A549 (cell line): ENCODE results near the gene SEPHS1. TPM values are rescaled to one million over a fixed set of nuclear protein-coding genes. Genes with fewer than 3 reads are reported as not detected.

Experiments
- ATAC-seq, 2 experiments: fragments of 200-7000 bp in 1 of 2; fragments of >200 bp in 1 of 2; cut with Nextera tagmentation in 1 of 2; cut with Tn5 transposase in 1 of 2; 3 replicates each; pipeline versions ENCODE4 v1.8.0 to v1.9.1; 2018 to 2020; ENCODE audit warnings: mild to moderate bottlenecking in 1 of 2, moderate library complexity in 1 of 2
- CTCF ChIA-PET: fragments of 300-600 bp; sonication (Branson Sonifier 250); formaldehyde crosslinking; extraction: SDS; loops from one replicate; lab custom pipeline; 2021; ENCODE audit warnings: antibody characterized with exemption, inconsistent platforms; lab: Yijun Ruan, JAX
- POLR2A ChIA-PET: fragments of 350-600 bp; formaldehyde crosslinking; extraction: SDS; loops from one replicate; lab custom pipeline; 2021; ENCODE audit warnings: antibody characterized with exemption, inconsistent platforms; lab: Yijun Ruan, JAX
- DNase-seq, 2 experiments: peaks; one replicate each; pipeline versions ENCODE4 v3.0.0 to v3.0.0-alpha.2; 2011 to 2016; ENCODE audit warnings: low read depth in 1 of 2, low spot score in 1 of 2
- FAIRE-seq: peaks from 2 replicates; lab custom pipeline; 2011; peaks lifted over from hg19 to GRCh38; lab: Jason Lieb, UNC
- H3K27ac ChIP-seq, 2 experiments: fragments of >200 bp; sonication (Bioruptor Twin); formaldehyde crosslinking; 3 replicates each; pipeline ENCODE4 v1.5.1; 2016 to 2017
- H3K4me1 ChIP-seq: fragments of >200 bp; sonication (Bioruptor Twin); formaldehyde crosslinking; 3 replicates; pipeline ENCODE4 v1.6.1; 2016
- H3K4me2 ChIP-seq: fragments of >200 bp; sonication (Bioruptor Twin); formaldehyde crosslinking; 3 replicates; pipeline ENCODE4 v1.6.1; 2016
- H3K4me3 ChIP-seq: fragments of >200 bp; sonication (Bioruptor Twin); formaldehyde crosslinking; 3 replicates; pipeline ENCODE4 v1.5.1; 2016
- H3K9me3 ChIP-seq: fragments of >200 bp; sonication (Bioruptor Twin); formaldehyde crosslinking; 3 replicates; pipeline ENCODE4 v1.6.1; 2016
- BCL3 ChIP-seq: fragments of >200 bp; sonication (Bioruptor Twin); formaldehyde crosslinking; IDR thresholded peaks from 3 replicates; pipeline ENCODE4 v1.6.1; 2016
- CBX2 ChIP-seq: fragments of 200-600 bp; sonication (generic); IDR thresholded peaks from 2 replicates; pipeline ENCODE4 v1.6.1; 2016; ENCODE audit warnings: low read depth, mild to moderate bottlenecking, borderline replicate concordance
- CBX8 ChIP-seq: fragments of 200-600 bp; sonication (generic); IDR thresholded peaks from 2 replicates; pipeline ENCODE4 v1.6.1; 2016
- CTCF ChIP-seq: fragments of >200 bp; sonication (Bioruptor Twin); formaldehyde crosslinking; IDR thresholded peaks from 3 replicates; pipeline ENCODE4 v1.5.1; 2016
- E2F6 ChIP-seq: IDR thresholded peaks from 2 replicates; pipeline ENCODE4 v1.6.1; 2012; ENCODE audit warnings: low read depth, borderline replicate concordance
- ELK1 ChIP-seq: fragments of 150-350 bp; IDR thresholded peaks from 2 replicates; pipeline ENCODE4 v1.6.1; 2014; ENCODE audit warnings: low read depth, mild to moderate bottlenecking, low read length
- EP300 ChIP-seq, 2 experiments: fragments of >200 bp; sonication (Bioruptor Twin); formaldehyde crosslinking; IDR thresholded peaks; 2 replicates in 1 of 2; 3 replicates in 1 of 2; pipeline ENCODE4 v1.6.1; 2016 to 2017
- FOSB ChIP-seq: fragments of 250-450 bp; sonication (Bioruptor Pico); IDR thresholded peaks from 2 replicates; pipeline ENCODE4 v1.5.0; 2020; ENCODE audit warnings: mild to moderate bottlenecking, moderate library complexity
- FOXS1 ChIP-seq: fragments of 250-450 bp; sonication (Bioruptor Pico); IDR thresholded peaks from 2 replicates; pipeline ENCODE4 v1.5.0; 2020; ENCODE audit warnings: mild to moderate bottlenecking, moderate library complexity
- GATA3 ChIP-seq: IDR thresholded peaks from 2 replicates; pipeline ENCODE4 v1.6.1; 2012; ENCODE audit warnings: borderline replicate concordance
- HDAC2 ChIP-seq: fragments of 200-600 bp; sonication (generic); IDR thresholded peaks from 2 replicates; pipeline ENCODE4 v1.6.1; 2016
- HOXA7 ChIP-seq: fragments of 250-450 bp; sonication (Bioruptor Pico); IDR thresholded peaks from 2 replicates; pipeline ENCODE4 v1.5.0; 2020; ENCODE audit warnings: mild to moderate bottlenecking, moderate library complexity
- HOXB5 ChIP-seq: fragments of 250-450 bp; sonication (Bioruptor Pico); IDR thresholded peaks from 2 replicates; pipeline ENCODE4 v1.5.0; 2020; ENCODE audit warnings: mild to moderate bottlenecking, moderate library complexity
- JUN ChIP-seq, 2 experiments: fragments of >200 bp; sonication (Bioruptor Twin); formaldehyde crosslinking; IDR thresholded peaks; 2 replicates in 1 of 2; 3 replicates in 1 of 2; pipeline ENCODE4 v1.6.1; 2016 to 2017
- MYC ChIP-seq: IDR thresholded peaks from 2 replicates; pipeline ENCODE4 v1.6.1; 2012; ENCODE audit warnings: mild to moderate bottlenecking, inconsistent platforms, low read length, improper control_type of control experiment, borderline replicate concordance
- PHF8 ChIP-seq: fragments of 200-600 bp; sonication (generic); IDR thresholded peaks from 2 replicates; pipeline ENCODE4 v1.6.1; 2016; ENCODE audit warnings: low read depth, mild to moderate bottlenecking, antibody characterized with exemption, moderate library complexity, borderline replicate concordance
- POLR2AphosphoS2 ChIP-seq: conservative IDR thresholded peaks from 2 replicates; pipeline ENCODE4 v1.6.1; 2012; ENCODE audit warnings: low read length, improper control_type of control experiment, inconsistent platforms
- RARB ChIP-seq: fragments of 250-450 bp; sonication (Bioruptor Pico); IDR thresholded peaks from 2 replicates; pipeline ENCODE4 v1.8.0; 2021; ENCODE audit warnings: mild to moderate bottlenecking, moderate library complexity
- RNF2 ChIP-seq: fragments of 200-600 bp; sonication (generic); IDR thresholded peaks from 2 replicates; pipeline ENCODE4 v1.6.1; 2016; ENCODE audit warnings: low read depth, mild to moderate bottlenecking, antibody characterized with exemption, moderate library complexity, borderline replicate concordance
- SMC3 ChIP-seq: fragments of >200 bp; sonication (Bioruptor Twin); formaldehyde crosslinking; IDR thresholded peaks from 3 replicates; pipeline ENCODE4 v1.6.1; 2018; ENCODE audit warnings: inconsistent platforms
- SREBF2 ChIP-seq: fragments of 450-650 bp; IDR thresholded peaks from 2 replicates; pipeline ENCODE4 v1.6.1; 2014; ENCODE audit warnings: mild to moderate bottlenecking, moderate library complexity
- TFCP2L1 ChIP-seq: fragments of 250-450 bp; sonication (Bioruptor Pico); IDR thresholded peaks from 2 replicates; pipeline ENCODE4 v1.5.0; 2021; ENCODE audit warnings: mild to moderate bottlenecking
- TP53 ChIP-seq: fragments of 250-450 bp; sonication (Bioruptor Pico); IDR thresholded peaks from 2 replicates; pipeline ENCODE4 v1.5.0; 2021; ENCODE audit warnings: mild to moderate bottlenecking, moderate library complexity
- USF2 ChIP-seq: fragments of 450-650 bp; IDR thresholded peaks from 2 replicates; pipeline ENCODE4 v1.6.1; 2014; ENCODE audit warnings: antibody characterized with exemption
- ZNF302 ChIP-seq: fragments of 250-450 bp; sonication (Bioruptor Pico); IDR thresholded peaks from 2 replicates; pipeline ENCODE4 v1.9.0; 2021; ENCODE audit warnings: inconsistent platforms, mild to moderate bottlenecking, moderate library complexity
- WGBS: methylation state at CpG from one replicate; pipeline ENCODE4 v1.1.6; 2017; ENCODE audit errors: missing lambda C conversion rate; 5-methylcytosine and 5-hydroxymethylcytosine counted together
- polyA plus RNA-seq, 4 experiments: library from polyadenylated mRNA; depleted of rRNA in 3 of 4; stranded (reverse); fragments of >200 nt; fragmentation: RNase III in 1 of 4; extraction: RNeasy Plus Mini Kit Qiagen cat#74134 plus additional on column Dnase treatment in 1 of 4; gene quantifications; 2 replicates in 3 of 4; 3 replicates in 1 of 4; pipeline ENCODE4 v1.2.3, GENCODE V29; 2011 to 2017

The SEPHS1 gene
- polyA plus RNA-seq, 2 of the 4 experiments (the other 2 are of a cell fraction), result 71.4 to 124 TPM

- no peak overlapping the region for H3K4me3 ChIP-seq
- ChIA-PET CTCF (no interaction called here), POLR2A (no interaction called here)
- no peak for DNase-seq
- H3K27ac ChIP-seq, result no peak overlapping the region
- 96% methylated on average over 10 of the region's 10 CpGs for WGBS
- FAIRE-seq, result no peak
- no peaks in the 10 kb centered on the region for H3K9me3 ChIP-seq
- no peak for ATAC-seq
- H3K4me1 ChIP-seq, result peaks cover 3% of the 10 kb centered on the region; the same call in 1 of the 3 replicates
- no peak overlapping the region for H3K4me2 ChIP-seq
- no peak for TF ChIP-seq MYC
- TF ChIP-seq EP300 (IDR thresholded peaks at IDR 0.05), result no peak
- no peak for TF ChIP-seq E2F6
- no peak for TF ChIP-seq POLR2AphosphoS2
- TF ChIP-seq RNF2, result no peak
- no peak for TF ChIP-seq CTCF
- no peak for TF ChIP-seq PHF8
- no peak for TF ChIP-seq HDAC2
- TF ChIP-seq FOXS1 (CRISPR knock-in tag), result no peak
- no peak for TF ChIP-seq CBX2
- no peak for TF ChIP-seq TFCP2L1
- TF ChIP-seq USF2, result no peak
- no peak for TF ChIP-seq JUN (IDR thresholded peaks at IDR 0.05)
- no peak for TF ChIP-seq TP53 (CRISPR knock-in tag)
- no peak for TF ChIP-seq CBX8
- TF ChIP-seq BCL3, result no peak
- TF ChIP-seq FOSB, result no peak
- no peak for TF ChIP-seq HOXA7
- TF ChIP-seq HOXB5, result no peak
- TF ChIP-seq ELK1, result no peak
These were observed 9.5 kb downstream of the SEPHS1 start for GRCh38 chr10:13338390-13339110.

GRCh38 chr10:13337827-13338196, 10.3 kb downstream of the SEPHS1 start:
- WGBS, result 89% methylated on average over 6 of the region's 6 CpGs
- DNase-seq (no peak), FAIRE-seq (no peak), ATAC-seq (no peak)
- H3K27ac ChIP-seq, result no peak overlapping the region
- peaks cover 3% of the 10 kb centered on the region; the same call in 1 of the 3 replicates for H3K4me1 ChIP-seq
- H3K4me3 ChIP-seq, result no peak overlapping the region
- TF ChIP-seq SMC3 (no peak), CBX8 (no peak), RARB (CRISPR knock-in tag) (no peak), ZNF302 (no peak), SREBF2 (no peak), GATA3 (no peak)
- no peaks in the 10 kb centered on the region for H3K9me3 ChIP-seq
- ChIA-PET POLR2A (interaction anchor here (0.6 kb wide), 1 partner anchor 76 kb away, joined by 3 read pairs; no protein-coding TSS in a partner anchor), CTCF (no interaction called here)
- H3K4me2 ChIP-seq, result no peak overlapping the region
